ENCODE data around the gene MARCHF6. TPM values are rescaled to one million over a fixed set of nuclear protein-coding genes. Genes with fewer than 3 reads are reported as not detected.
A peak's percentile ranks its signal among the peaks of the same experiment; 100 is the strongest.

The MARCHF6 gene
- total and polyA plus RNA-seq, 9 of the 15 experiments (the other 6 are each of a cell fraction or from before 2014, with no cell fraction given), result 74.1 to 456 (median 116) TPM

DNA sequence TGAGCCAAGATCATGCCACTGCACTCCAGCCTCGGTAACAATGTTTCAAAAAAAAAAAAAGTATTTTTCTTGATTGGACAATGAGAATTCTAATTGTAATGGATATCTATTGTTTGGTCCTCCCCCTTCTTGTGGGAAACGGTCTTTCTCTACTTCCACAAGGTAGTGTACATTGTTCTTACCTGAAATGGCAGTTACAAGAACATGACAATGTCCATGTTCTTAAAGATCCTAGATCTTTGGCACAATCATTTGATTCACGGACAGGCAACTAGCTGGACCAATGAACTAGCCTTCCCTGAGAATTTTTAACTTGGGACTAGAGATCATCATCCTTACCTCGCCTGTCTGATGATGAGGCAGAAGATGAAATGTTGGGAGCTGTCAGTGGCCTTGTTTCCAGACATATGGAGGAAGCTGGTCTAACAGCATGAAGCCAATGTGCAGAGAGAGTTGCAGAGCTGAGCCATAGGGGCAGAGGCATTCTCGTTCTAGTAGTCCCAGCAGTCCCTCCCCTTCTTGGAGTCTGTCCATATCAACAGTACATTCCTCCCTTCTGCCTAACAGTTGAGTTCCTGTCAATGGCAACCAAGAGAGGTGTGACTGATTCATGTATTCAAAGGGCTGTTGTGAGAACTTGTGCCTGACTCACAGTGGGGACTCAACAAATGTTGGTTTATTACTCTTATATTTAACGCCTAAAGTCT is 2.1 kb upstream of the MARCHF6 start (continued):
- TF ChIP-seq, protein P1, sequence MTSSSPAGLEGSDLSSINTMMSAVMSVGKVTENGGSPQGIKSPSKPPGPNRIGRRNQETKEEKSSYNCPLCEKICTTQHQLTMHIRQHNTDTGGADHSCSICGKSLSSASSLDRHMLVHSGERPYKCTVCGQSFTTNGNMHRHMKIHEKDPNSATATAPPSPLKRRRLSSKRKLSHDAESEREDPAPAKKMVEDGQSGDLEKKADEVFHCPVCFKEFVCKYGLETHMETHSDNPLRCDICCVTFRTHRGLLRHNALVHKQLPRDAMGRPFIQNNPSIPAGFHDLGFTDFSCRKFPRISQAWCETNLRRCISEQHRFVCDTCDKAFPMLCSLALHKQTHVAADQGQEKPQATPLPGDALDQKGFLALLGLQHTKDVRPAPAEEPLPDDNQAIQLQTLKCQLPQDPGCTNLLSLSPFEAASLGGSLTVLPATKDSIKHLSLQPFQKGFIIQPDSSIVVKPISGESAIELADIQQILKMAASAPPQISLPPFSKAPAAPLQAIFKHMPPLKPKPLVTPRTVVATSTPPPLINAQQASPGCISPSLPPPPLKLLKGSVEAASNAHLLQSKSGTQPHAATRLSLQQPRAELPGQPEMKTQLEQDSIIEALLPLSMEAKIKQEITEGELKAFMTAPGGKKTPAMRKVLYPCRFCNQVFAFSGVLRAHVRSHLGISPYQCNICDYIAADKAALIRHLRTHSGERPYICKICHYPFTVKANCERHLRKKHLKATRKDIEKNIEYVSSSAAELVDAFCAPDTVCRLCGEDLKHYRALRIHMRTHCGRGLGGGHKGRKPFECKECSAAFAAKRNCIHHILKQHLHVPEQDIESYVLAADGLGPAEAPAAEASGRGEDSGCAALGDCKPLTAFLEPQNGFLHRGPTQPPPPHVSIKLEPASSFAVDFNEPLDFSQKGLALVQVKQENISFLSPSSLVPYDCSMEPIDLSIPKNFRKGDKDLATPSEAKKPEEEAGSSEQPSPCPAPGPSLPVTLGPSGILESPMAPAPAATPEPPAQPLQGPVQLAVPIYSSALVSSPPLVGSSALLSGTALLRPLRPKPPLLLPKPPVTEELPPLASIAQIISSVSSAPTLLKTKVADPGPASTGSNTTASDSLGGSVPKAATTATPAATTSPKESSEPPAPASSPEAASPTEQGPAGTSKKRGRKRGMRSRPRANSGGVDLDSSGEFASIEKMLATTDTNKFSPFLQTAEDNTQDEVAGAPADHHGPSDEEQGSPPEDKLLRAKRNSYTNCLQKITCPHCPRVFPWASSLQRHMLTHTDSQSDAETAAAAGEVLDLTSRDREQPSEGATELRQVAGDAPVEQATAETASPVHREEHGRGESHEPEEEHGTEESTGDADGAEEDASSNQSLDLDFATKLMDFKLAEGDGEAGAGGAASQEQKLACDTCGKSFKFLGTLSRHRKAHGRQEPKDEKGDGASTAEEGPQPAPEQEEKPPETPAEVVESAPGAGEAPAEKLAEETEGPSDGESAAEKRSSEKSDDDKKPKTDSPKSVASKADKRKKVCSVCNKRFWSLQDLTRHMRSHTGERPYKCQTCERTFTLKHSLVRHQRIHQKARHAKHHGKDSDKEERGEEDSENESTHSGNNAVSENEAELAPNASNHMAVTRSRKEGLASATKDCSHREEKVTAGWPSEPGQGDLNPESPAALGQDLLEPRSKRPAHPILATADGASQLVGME (CRISPR knock-in tag; IDR thresholded peaks at IDR 0.05), result no peak
- TF ChIP-seq ZNF512 (tag; IDR thresholded peaks at IDR 0.05) (no peak), NONO (IDR thresholded peaks at IDR 0.05; ENCODE audit: low read depth in 2 of 2, low read length in 1 of 2) (no peak), SRSF3 (IDR thresholded peaks at IDR 0.05; ENCODE audit: insufficient read depth, low read length) (no peak), ZNF277 (CRISPR knock-in tag; IDR thresholded peaks at IDR 0.05; ENCODE audit: borderline replicate concordance) (no peak), IRF2 (CRISPR knock-in tag; IDR thresholded peaks at IDR 0.05) (no peak), NCOR1 (IDR thresholded peaks at IDR 0.05) (no peak), DEAF1 (CRISPR knock-in tag; IDR thresholded peaks at IDR 0.05) (no peak), PHF8 (IDR thresholded peaks at IDR 0.05; ENCODE audit: borderline replicate concordance, low read length) (no peak), ZNF212 (CRISPR knock-in tag; IDR thresholded peaks at IDR 0.05) (no peak), ZNF263 (CRISPR knock-in tag; IDR thresholded peaks at IDR 0.05; ENCODE audit: borderline replicate concordance) (no peak), NFYB (IDR thresholded peaks at IDR 0.05; ENCODE audit: extremely low read depth, insufficient read length) (no peak), TAF7 (tag; IDR thresholded peaks at IDR 0.05) (no peak), NCOA1 (IDR thresholded peaks at IDR 0.05; ENCODE audit: low read depth) (no peak), MED1 (CRISPR knock-in tag; IDR thresholded peaks at IDR 0.05; ENCODE audit: borderline replicate concordance) (no peak), TBP (optimal IDR thresholded peaks at IDR 0.05; ENCODE audit: low read depth, low read length) (peak; percentile 36), JUND (IDR thresholded peaks at IDR 0.05; ENCODE audit: borderline replicate concordance, low read depth, low read length) (peak; percentile 28; the same call in 1 of the 2 replicates), JUND (tag; IDR thresholded peaks at IDR 0.05; ENCODE audit: borderline replicate concordance, low read depth, low read length) (peak; percentile 29; the same call in 1 of the 3 replicates)
